ENCODE measurements around the gene SACS. TPM values are rescaled to one million over a fixed set of nuclear protein-coding genes. Genes with fewer than 3 reads are reported as not detected.

SACS gene
- total RNA-seq, 6 experiments from 2014 or later: 1.5 to 5.9 (median 3.3) TPM

GRCh38 chr13:23380534-23380933 is 53.0 kb downstream of the SACS start:
- Histone ChIP-seq H3K27me3 (no peaks in the 10 kb centered on the region), H3K27ac (no peak overlapping the region), H3K36me3 (no peaks in the 10 kb centered on the region), H3K9me3 (no peaks in the 10 kb centered on the region), H3K4me3 (no peak overlapping the region), H3K4me1 (no peaks in the 10 kb centered on the region)
- DNase-seq (no peak), ATAC-seq (no peak)
- intact Hi-C loops (cut with DNase I): no loop called here
- TF ChIP-seq CTCF (IDR thresholded peaks at IDR 0.05) (no peak), POLR2A (IDR thresholded peaks at IDR 0.05) (no peak)
- 81% methylated on average over 5 of the region's 5 CpGs for WGBS (ENCODE audit: insufficient coverage, low coverage, low lambda C conversion rate, missing lambda C conversion rate)

GRCh38 chr13:23377983-23378632 is 55.4 kb downstream of the SACS start:
- no peaks in the 10 kb centered on the region for H3K4me1 ChIP-seq
- intact Hi-C loops (cut with DNase I): no loop called here
- 48% methylated on average over 11 of the region's 11 CpGs for WGBS (ENCODE audit: insufficient coverage, low coverage, low lambda C conversion rate, missing lambda C conversion rate)
- H3K9me3 ChIP-seq: no peaks in the 10 kb centered on the region
- H3K27ac ChIP-seq: no peak overlapping the region
- H3K36me3 ChIP-seq: no peaks in the 10 kb centered on the region
- ATAC-seq (no peak), DNase-seq (no peak)
- no peak for TF ChIP-seq POLR2A (IDR thresholded peaks at IDR 0.05)
- no peak for TF ChIP-seq CTCF (IDR thresholded peaks at IDR 0.05)
- no peaks in the 10 kb centered on the region for H3K27me3 ChIP-seq
- H3K4me3 ChIP-seq: no peak overlapping the region

GRCh38 chr13:23377579-23377978 is 55.9 kb downstream of the SACS start:
- Histone ChIP-seq H3K4me1 (no peaks in the 10 kb centered on the region), H3K27ac (no peak overlapping the region), H3K27me3 (no peaks in the 10 kb centered on the region), H3K4me3 (no peak overlapping the region), H3K9me3 (no peaks in the 10 kb centered on the region), H3K36me3 (no peaks in the 10 kb centered on the region)
- no peak for TF ChIP-seq POLR2A (IDR thresholded peaks at IDR 0.05)
- no peak for TF ChIP-seq CTCF (IDR thresholded peaks at IDR 0.05)
- WGBS (ENCODE audit: insufficient coverage, low coverage, low lambda C conversion rate, missing lambda C conversion rate): 83% methylated on average over 6 of the region's 7 CpGs
- DNase-seq (no peak), ATAC-seq (no peak)
- intact Hi-C loops (cut with DNase I): no loop called here

- DNase-seq (peak; percentile 98), ATAC-seq (peak; percentile 97 to 99 (median 98))
- Histone ChIP-seq H3K4me1 (no peaks in the 10 kb centered on the region), H3K27me3 (no peaks in the 10 kb centered on the region), H3K36me3 (no peaks in the 10 kb centered on the region), H3K9me3 (no peaks in the 10 kb centered on the region), H3K27ac (peak overlapping the region; percentile 52 to 78 (median 71)), H3K4me3 (peak overlapping the region; percentile 74 to 92 (median 74))
- intact Hi-C loops (cut with DNase I): no loop called here
- 0% methylated on average over 1 of the region's 117 CpGs for WGBS (ENCODE audit: insufficient coverage, low coverage, low lambda C conversion rate, missing lambda C conversion rate)
- TF ChIP-seq CTCF (IDR thresholded peaks at IDR 0.05): peak; percentile 17 to 36 (median 29)
- peak; percentile 68 for TF ChIP-seq POLR2A (IDR thresholded peaks at IDR 0.05)
Observed at GRCh38 chr13:23375001-23375971, 58.2 kb downstream of the SACS start.
